DND-41 (cell line): ENCODE measurements around the gene MTM1.

Experiments
- ATAC-seq: fragments of 200-7000 bp; cut with Tn5 transposase; 3 replicates; pipeline ENCODE4 v1.9.1; 2021; ENCODE audit warnings: low read depth; ENCODE audit not compliant: insufficient read depth
- DNase-seq: peaks from one replicate; pipeline ENCODE4 v3.0.0-alpha.2; 2020
- H2AFZ ChIP-seq: 2 replicates; pipeline ENCODE4 v1.6.0; 2012; ENCODE audit warnings: low read depth, low read length
- H3K27ac ChIP-seq: 2 replicates; pipeline ENCODE4 v1.5.1; 2012; ENCODE audit warnings: low read length, inconsistent platforms
- H3K27me3 ChIP-seq: fragments of 200-600 bp; sonication (generic); 2 replicates; pipeline ENCODE4 v1.6.0; 2012; ENCODE audit warnings: low read length, mild to moderate bottlenecking, inconsistent platforms; ENCODE audit not compliant: insufficient read depth, poor library complexity
- H3K36me3 ChIP-seq: 2 replicates; pipeline ENCODE4 v1.5.1; 2012; ENCODE audit warnings: low read length, inconsistent platforms; ENCODE audit not compliant: insufficient read depth
- H3K4me1 ChIP-seq: 2 replicates; pipeline ENCODE4 v1.5.1; 2012; ENCODE audit warnings: mild to moderate bottlenecking, low read length; ENCODE audit not compliant: insufficient read depth
- H3K4me2 ChIP-seq: 2 replicates; pipeline ENCODE4 v1.6.0; 2012; ENCODE audit warnings: mild to moderate bottlenecking, moderate library complexity, low read length, inconsistent platforms; ENCODE audit not compliant: insufficient read depth
- H3K4me3 ChIP-seq, 2 experiments: fragments of 200-600 bp in 1 of 2; shearing (Covaris generic) in 1 of 2; 2 replicates each; pipeline ENCODE4 v1.5.1; 2012 to 2016; ENCODE audit warnings: inconsistent platforms in 2 of 2, low read length in 2 of 2, mild to moderate bottlenecking in 2 of 2, low read depth in 1 of 2, moderate library complexity in 1 of 2
- H3K79me2 ChIP-seq: 2 replicates; pipeline ENCODE4 v1.6.0; 2012; ENCODE audit warnings: low read length, inconsistent platforms; ENCODE audit not compliant: insufficient read depth
- H3K9ac ChIP-seq: 2 replicates; pipeline ENCODE4 v1.6.0; 2012; ENCODE audit warnings: low read depth, mild to moderate bottlenecking, inconsistent platforms, low read length, moderate library complexity
- H3K9me3 ChIP-seq: 2 replicates; pipeline ENCODE4 v1.5.1; 2012; ENCODE audit warnings: low read length, moderate library complexity, mild to moderate bottlenecking, inconsistent platforms; ENCODE audit not compliant: insufficient read depth, severe bottlenecking
- H4K20me1 ChIP-seq: 2 replicates; pipeline ENCODE4 v1.6.0; 2012; ENCODE audit warnings: low read length; ENCODE audit not compliant: insufficient read depth
- EZH2 ChIP-seq: IDR thresholded peaks from 3 replicates; pipeline ENCODE4 v1.6.1; 2012; ENCODE audit warnings: borderline replicate concordance, low read depth, mild to moderate bottlenecking, moderate library complexity, low read length, inconsistent platforms; ENCODE audit not compliant: severe bottlenecking
- TF ChIP-seq, protein P1 (sequence below): IDR thresholded peaks from 2 replicates; pipeline ENCODE4 v1.5.1; 2012; ENCODE audit warnings: borderline replicate concordance, low read length, moderate library complexity, mild to moderate bottlenecking; ENCODE audit not compliant: poor library complexity, severe bottlenecking; ENCODE audit errors: extremely low read depth

Gene MTM1

DNA sequence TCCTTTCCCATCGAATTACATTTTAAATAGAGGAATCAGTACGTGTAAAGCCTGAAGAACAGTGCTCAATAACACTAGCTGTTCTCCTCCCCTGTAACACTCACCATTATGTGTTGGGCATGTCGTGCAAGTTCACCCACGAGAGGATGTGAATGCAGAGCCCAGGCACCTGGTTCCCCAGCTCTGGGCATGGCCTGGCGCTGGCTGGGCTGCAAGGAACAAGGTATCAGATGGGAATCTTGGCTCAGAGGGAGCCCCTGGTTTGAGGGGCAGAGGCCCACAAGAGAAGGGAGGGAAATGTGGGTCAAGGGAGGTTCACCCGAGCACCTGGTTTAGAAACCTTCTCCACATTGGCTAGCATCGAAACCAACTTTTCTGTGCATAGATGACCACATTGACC lies 41.7 kb upstream of the MTM1 start:
- no peaks in the 10 kb centered on the region for H3K9me3 ChIP-seq
- no peak overlapping the region for H2AFZ ChIP-seq
- H4K20me1 ChIP-seq: no peaks in the 10 kb centered on the region
- no peak for TF ChIP-seq EZH2
- TF ChIP-seq, protein P1, sequence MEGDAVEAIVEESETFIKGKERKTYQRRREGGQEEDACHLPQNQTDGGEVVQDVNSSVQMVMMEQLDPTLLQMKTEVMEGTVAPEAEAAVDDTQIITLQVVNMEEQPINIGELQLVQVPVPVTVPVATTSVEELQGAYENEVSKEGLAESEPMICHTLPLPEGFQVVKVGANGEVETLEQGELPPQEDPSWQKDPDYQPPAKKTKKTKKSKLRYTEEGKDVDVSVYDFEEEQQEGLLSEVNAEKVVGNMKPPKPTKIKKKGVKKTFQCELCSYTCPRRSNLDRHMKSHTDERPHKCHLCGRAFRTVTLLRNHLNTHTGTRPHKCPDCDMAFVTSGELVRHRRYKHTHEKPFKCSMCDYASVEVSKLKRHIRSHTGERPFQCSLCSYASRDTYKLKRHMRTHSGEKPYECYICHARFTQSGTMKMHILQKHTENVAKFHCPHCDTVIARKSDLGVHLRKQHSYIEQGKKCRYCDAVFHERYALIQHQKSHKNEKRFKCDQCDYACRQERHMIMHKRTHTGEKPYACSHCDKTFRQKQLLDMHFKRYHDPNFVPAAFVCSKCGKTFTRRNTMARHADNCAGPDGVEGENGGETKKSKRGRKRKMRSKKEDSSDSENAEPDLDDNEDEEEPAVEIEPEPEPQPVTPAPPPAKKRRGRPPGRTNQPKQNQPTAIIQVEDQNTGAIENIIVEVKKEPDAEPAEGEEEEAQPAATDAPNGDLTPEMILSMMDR: no peak
- H3K79me2 ChIP-seq: no peaks in the 10 kb centered on the region
- H3K9ac ChIP-seq: no peak overlapping the region
- ATAC-seq (no peak), DNase-seq (no peak)
- no peak overlapping the region for H3K4me2 ChIP-seq
- H3K36me3 ChIP-seq: no peaks in the 10 kb centered on the region
- no peaks in the 10 kb centered on the region for H3K27me3 ChIP-seq
- no peak overlapping the region for H3K4me3 ChIP-seq
- H3K27ac ChIP-seq: no peak overlapping the region
- no peaks in the 10 kb centered on the region for H3K4me1 ChIP-seq

DNA sequence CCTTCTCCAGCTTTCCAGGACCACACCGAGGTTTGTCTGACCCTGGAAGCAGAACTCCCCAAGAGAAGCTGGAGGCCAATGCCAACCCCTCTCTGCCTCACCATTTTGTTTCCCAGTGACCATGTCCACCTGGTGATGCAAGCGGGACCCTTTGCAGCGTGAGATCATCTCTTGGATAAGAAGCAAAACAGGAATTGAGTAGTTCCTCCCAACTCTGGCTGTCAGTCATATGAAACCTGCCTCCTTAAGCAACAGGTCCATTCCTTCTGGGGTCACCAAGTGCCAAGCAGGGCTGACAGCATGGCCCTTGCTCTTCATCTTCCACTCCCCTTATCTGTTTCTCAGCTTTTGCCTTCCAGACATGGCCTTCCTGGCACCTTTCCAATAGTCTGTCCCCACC lies 41.3 kb upstream of the MTM1 start:
- H3K4me3 ChIP-seq: no peak overlapping the region
- no peaks in the 10 kb centered on the region for H3K79me2 ChIP-seq
- H3K27me3 ChIP-seq: no peaks in the 10 kb centered on the region
- no peak overlapping the region for H3K9ac ChIP-seq
- ATAC-seq (no peak), DNase-seq (no peak)
- no peak overlapping the region for H3K27ac ChIP-seq
- H2AFZ ChIP-seq: no peak overlapping the region
- no peaks in the 10 kb centered on the region for H3K4me1 ChIP-seq
- no peaks in the 10 kb centered on the region for H3K9me3 ChIP-seq
- no peak overlapping the region for H3K4me2 ChIP-seq
- TF ChIP-seq, protein P1: no peak
- TF ChIP-seq EZH2: no peak
- no peaks in the 10 kb centered on the region for H3K36me3 ChIP-seq
- H4K20me1 ChIP-seq: no peaks in the 10 kb centered on the region

DNA sequence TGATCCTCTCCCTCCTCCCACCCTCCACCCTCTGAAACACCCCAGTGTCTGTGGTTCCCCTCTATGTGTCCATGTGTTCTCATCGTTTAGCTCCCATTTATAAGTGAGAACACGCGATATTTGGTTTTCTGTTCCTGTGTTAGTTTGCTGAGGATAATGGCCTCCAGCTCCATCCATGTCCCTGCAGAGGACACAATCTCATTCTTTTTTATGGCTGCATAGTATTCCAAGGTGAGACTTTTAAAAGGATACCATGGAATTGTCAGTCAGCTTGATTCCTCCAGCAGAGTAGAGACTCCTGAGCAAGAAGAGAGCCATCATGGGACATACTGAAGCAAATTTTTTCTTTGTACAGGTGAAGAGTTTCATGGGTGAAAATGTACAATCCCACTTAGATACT lies 38.8 kb upstream of the MTM1 start:
- TF ChIP-seq EZH2: no peak
- TF ChIP-seq, protein P1: no peak
- no peaks in the 10 kb centered on the region for H3K79me2 ChIP-seq

DNA sequence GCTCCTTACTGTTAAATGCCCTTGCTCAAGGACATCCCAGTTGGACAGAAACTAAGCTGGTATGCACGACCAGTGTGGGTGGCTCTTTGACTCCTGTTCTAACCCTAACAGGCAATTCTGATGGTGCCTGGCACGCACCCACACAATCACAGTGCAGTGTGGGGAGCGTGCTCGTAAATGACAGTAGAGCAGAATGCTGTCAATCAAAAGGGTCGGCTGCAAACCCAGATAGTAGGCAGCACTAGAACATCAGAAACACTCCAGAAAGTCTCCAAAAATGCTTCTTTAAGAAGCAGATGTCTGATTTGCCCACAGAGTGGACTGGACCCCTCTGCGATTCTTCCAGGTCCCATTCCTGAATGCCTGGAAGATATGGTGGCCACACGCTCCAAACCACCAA lies 37.6 kb upstream of the MTM1 start:
- ATAC-seq (no peak), DNase-seq (no peak)
- Histone ChIP-seq H3K36me3 (no peaks in the 10 kb centered on the region), H3K27me3 (no peaks in the 10 kb centered on the region), H4K20me1 (no peaks in the 10 kb centered on the region), H3K79me2 (no peaks in the 10 kb centered on the region), H3K9me3 (no peaks in the 10 kb centered on the region), H2AFZ (no peak overlapping the region), H3K4me1 (no peaks in the 10 kb centered on the region), H3K4me2 (no peak overlapping the region), H3K27ac (no peak overlapping the region), H3K4me3 (no peak overlapping the region), H3K9ac (no peak overlapping the region)
- TF ChIP-seq, protein P1: no peak
- no peak for TF ChIP-seq EZH2

More for the DNA sequence above, 38.8 kb upstream of the MTM1 start:
- Histone ChIP-seq H4K20me1 (no peaks in the 10 kb centered on the region), H3K4me2 (no peak overlapping the region), H3K4me3 (no peak overlapping the region), H3K9ac (no peak overlapping the region), H3K36me3 (no peaks in the 10 kb centered on the region), H3K27ac (no peak overlapping the region), H2AFZ (no peak overlapping the region), H3K27me3 (no peaks in the 10 kb centered on the region), H3K4me1 (no peaks in the 10 kb centered on the region), H3K9me3 (no peaks in the 10 kb centered on the region)
- DNase-seq (no peak), ATAC-seq (no peak)
